Endothelial cell of umbilical vein (primary cell): Measurements from ENCODE around the gene CACNG5.

Experiments
- EZH2 ChIP-seq: IDR thresholded peaks from 2 replicates; pipeline ENCODE4 v1.6.1; 2012; ENCODE audit warnings: borderline replicate concordance, low read depth, mild to moderate bottlenecking, moderate library complexity, low read length, inconsistent platforms; ENCODE audit not compliant: severe bottlenecking
- FOS ChIP-seq: IDR thresholded peaks from 2 replicates; pipeline ENCODE4 v1.6.1; 2011; ENCODE audit warnings: mild to moderate bottlenecking, low read length, moderate library complexity, borderline replicate concordance; ENCODE audit not compliant: insufficient read depth
- MYC ChIP-seq: IDR thresholded peaks from one replicate; pipeline ENCODE4 v1.6.1; 2011; ENCODE audit warnings: mild to moderate bottlenecking, low read depth, low read length
- POLR2A ChIP-seq: IDR thresholded peaks from 2 replicates; pipeline ENCODE4 v1.6.1; 2012; ENCODE audit warnings: low read depth, mild to moderate bottlenecking, control low read depth, low read length
- TF ChIP-seq, protein P1 (sequence below), 2 donors: IDR thresholded peaks; 1 replicate in 1 of 2; 2 replicates in 1 of 2; pipeline ENCODE4 v1.5.1; 2011; ENCODE audit warnings: low read length in 2 of 2, mild to moderate bottlenecking in 2 of 2, moderate library complexity in 2 of 2, control low read depth in 1 of 2, inconsistent platforms in 1 of 2, low read depth in 1 of 2; ENCODE audit not compliant: insufficient read depth in 1 of 2; ENCODE audit errors: extremely low read depth in 1 of 2

DNA sequence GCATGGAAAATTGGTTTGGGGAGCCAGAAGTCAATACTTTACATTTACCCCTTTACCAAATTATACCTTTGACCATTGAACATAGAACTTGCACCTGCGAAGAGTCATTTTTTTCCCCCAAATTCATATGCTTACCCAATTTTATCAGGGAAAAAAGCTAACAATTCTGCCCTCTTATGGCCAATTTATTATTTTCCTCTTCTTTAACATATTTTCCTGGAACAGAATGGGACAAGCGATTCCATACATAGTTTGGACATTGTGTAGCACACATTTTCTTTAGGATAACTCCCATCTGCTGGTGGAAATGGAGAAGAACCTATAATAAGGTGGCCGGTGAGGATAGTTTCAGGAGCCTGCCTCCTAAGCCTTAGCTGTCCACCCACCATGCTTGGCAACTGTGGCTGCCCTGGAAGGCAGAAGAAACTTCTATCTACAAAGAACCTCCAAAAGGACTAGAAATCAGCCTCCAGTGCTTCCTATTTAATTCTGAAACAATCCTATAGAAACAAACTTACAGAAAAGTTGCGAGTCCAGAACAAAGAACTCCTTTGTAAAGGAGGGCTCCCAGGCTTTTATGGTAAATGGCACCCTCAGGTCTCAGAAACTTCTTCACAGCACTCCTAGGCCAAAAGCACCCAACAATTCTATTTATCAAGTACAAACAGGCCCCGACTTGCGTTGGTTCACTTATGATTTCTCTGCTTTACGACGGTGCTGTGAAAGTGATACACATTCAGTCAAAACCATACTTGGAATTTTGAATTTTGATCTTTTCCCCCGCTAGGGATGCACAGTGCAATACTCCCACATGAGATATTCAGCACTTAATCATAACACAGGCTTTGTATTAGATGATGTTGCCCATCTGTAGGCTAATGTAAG, 65.5 kb downstream of the CACNG5 start:
- TF ChIP-seq, protein P1, sequence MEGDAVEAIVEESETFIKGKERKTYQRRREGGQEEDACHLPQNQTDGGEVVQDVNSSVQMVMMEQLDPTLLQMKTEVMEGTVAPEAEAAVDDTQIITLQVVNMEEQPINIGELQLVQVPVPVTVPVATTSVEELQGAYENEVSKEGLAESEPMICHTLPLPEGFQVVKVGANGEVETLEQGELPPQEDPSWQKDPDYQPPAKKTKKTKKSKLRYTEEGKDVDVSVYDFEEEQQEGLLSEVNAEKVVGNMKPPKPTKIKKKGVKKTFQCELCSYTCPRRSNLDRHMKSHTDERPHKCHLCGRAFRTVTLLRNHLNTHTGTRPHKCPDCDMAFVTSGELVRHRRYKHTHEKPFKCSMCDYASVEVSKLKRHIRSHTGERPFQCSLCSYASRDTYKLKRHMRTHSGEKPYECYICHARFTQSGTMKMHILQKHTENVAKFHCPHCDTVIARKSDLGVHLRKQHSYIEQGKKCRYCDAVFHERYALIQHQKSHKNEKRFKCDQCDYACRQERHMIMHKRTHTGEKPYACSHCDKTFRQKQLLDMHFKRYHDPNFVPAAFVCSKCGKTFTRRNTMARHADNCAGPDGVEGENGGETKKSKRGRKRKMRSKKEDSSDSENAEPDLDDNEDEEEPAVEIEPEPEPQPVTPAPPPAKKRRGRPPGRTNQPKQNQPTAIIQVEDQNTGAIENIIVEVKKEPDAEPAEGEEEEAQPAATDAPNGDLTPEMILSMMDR (IDR thresholded peaks at IDR 0.05; ENCODE audit: extremely low read depth in 1 of 2, insufficient read depth in 1 of 2, low read depth in 1 of 2, low read length in 2 of 2), result no peak
- TF ChIP-seq EZH2 (no peak), POLR2A (no peak), FOS (no peak), MYC (no peak)
